Measurements from ENCODE around the gene ADGRL3. TPM values are rescaled to one million over a fixed set of nuclear protein-coding genes. Genes with fewer than 3 reads are reported as not detected.

Gene ADGRL3
- total RNA-seq, 4 donors from 2014 or later, result 2.2 to 10.0 (median 4.6) TPM

GRCh38 chr4:61300266-61300844 lies 100.2 kb downstream of the ADGRL3 start:
- H3K36me3 ChIP-seq, result no peaks in the 10 kb centered on the region
- intact Hi-C loops (cut with DNase I; ENCODE audit: low total_unique reads), result loop anchor here (10.0 kb wide), 1 partner anchor 124 kb away; no protein-coding TSS in a partner anchor
- WGBS, 2 donors (ENCODE audit: low coverage in 1 of 2), result 84% methylated on average over 2 of the region's 2 CpGs; no CpG with 5 or more reads in 1 of the 2 donors
- no peak overlapping the region for H3K4me3 ChIP-seq
- in situ Hi-C loops (cut with MboI; ENCODE audit: low pct_ligation_motif_present in 1 of 4, low pct_unique_long_range_greater_than_20kb in 1 of 4, low sequenced_read_pairs in 3 of 4), result no loop called here
- DNase-seq, result no peak
- no peak for TF ChIP-seq POLR2AphosphoS5 (IDR thresholded peaks at IDR 0.05)
- no peak for TF ChIP-seq POLR2A (IDR thresholded peaks at IDR 0.05)
- TF ChIP-seq CTCF (IDR thresholded peaks at IDR 0.05), result no peak
- no peak for TF ChIP-seq EP300 (IDR thresholded peaks at IDR 0.05; ENCODE audit: low read depth)
- H3K27ac ChIP-seq, result no peak overlapping the region
- H3K27me3 ChIP-seq, result no peaks in the 10 kb centered on the region
- H3K4me1 ChIP-seq, result no peaks in the 10 kb centered on the region
- H3K9me3 ChIP-seq, result no peaks in the 10 kb centered on the region

DNA sequence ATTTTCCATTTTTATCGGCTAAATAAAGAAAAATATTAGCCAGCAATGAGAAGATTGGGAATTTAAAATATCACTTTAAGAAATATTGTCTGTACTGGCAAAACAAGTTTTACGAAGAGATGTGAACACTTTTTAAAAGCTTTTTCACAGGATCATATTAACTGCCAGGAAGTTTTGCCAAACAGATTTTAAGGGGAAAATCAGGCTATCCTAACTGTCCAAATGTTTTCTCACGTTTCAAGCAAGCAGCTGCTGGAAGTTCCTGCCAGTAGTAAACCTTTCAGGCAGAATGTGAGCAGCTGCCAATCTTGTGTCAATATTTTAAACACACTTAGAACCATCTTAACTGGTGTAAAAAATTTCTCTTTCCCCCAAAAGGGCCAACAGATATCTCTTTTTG lies 101.1 kb downstream of the ADGRL3 start:
- H3K4me3 ChIP-seq, result no peak overlapping the region
- no peak for TF ChIP-seq POLR2AphosphoS5 (IDR thresholded peaks at IDR 0.05)
- no peak for TF ChIP-seq CTCF (IDR thresholded peaks at IDR 0.05)
- TF ChIP-seq POLR2A (IDR thresholded peaks at IDR 0.05), result no peak
- no peak for TF ChIP-seq EP300 (IDR thresholded peaks at IDR 0.05; ENCODE audit: low read depth)
- H3K27me3 ChIP-seq, result no peaks in the 10 kb centered on the region
- H3K36me3 ChIP-seq, result no peaks in the 10 kb centered on the region
- in situ Hi-C loops (cut with MboI; ENCODE audit: low pct_ligation_motif_present in 1 of 4, low pct_unique_long_range_greater_than_20kb in 1 of 4, low sequenced_read_pairs in 3 of 4), result no loop called here
- no peaks in the 10 kb centered on the region for H3K4me1 ChIP-seq
- 47 to 53% methylated on average over 3 of the region's 3 CpGs for WGBS, 2 donors (ENCODE audit: low coverage in 1 of 2)
- H3K27ac ChIP-seq, result no peak overlapping the region
- no peaks in the 10 kb centered on the region for H3K9me3 ChIP-seq
- intact Hi-C loops (cut with DNase I; ENCODE audit: low total_unique reads), result loop anchor here (10.0 kb wide), 1 partner anchor 124 kb away; no protein-coding TSS in a partner anchor
- DNase-seq, result no peak

DNA sequence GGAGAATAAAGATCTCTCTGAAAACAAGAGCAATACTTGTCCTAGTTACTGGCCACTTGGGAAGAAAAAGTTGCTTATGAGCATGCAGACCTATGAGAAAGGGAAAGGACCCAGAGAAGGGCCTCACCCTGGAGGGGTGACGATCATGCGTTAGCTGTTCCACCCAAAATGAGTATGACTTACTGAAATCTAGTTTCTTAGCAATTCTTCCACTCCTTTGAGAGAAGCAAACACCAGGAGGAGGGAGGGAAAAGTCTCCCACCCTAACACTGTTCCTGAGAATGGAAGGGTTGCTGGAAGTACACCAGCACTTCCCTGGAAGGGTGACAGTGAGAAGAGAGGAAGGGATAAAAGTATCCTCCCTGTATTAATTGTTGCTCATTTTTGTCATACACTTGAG lies 107.9 kb downstream of the ADGRL3 start:
- no peaks in the 10 kb centered on the region for H3K36me3 ChIP-seq
- H3K4me3 ChIP-seq, result no peak overlapping the region
- DNase-seq, result no peak
- in situ Hi-C loops (cut with MboI; ENCODE audit: low pct_ligation_motif_present in 1 of 4, low pct_unique_long_range_greater_than_20kb in 1 of 4, low sequenced_read_pairs in 3 of 4) (no loop called here), intact Hi-C loops (cut with DNase I; ENCODE audit: low total_unique reads) (loop anchor here (10.0 kb wide), 1 partner anchor 117 kb away; no protein-coding TSS in a partner anchor)
- WGBS, 2 donors (ENCODE audit: low coverage in 1 of 2), result 82 to 90% methylated on average over 2 of the region's 2 CpGs
- H3K27me3 ChIP-seq, result no peaks in the 10 kb centered on the region
- no peak overlapping the region for H3K27ac ChIP-seq
- H3K4me1 ChIP-seq, result no peaks in the 10 kb centered on the region
- H3K9me3 ChIP-seq, result no peaks in the 10 kb centered on the region
- TF ChIP-seq CTCF (IDR thresholded peaks at IDR 0.05), result no peak
- TF ChIP-seq POLR2AphosphoS5 (IDR thresholded peaks at IDR 0.05), result no peak

- no peaks in the 10 kb centered on the region for H3K4me1 ChIP-seq
- no peak overlapping the region for H3K27ac ChIP-seq
- H3K27me3 ChIP-seq, result no peaks in the 10 kb centered on the region
- DNase-seq, result no peak
- H3K4me3 ChIP-seq, result no peak overlapping the region
- intact Hi-C loops (cut with DNase I; ENCODE audit: low total_unique reads) (loop anchor here (10.0 kb wide), 1 partner anchor 115 kb away; no protein-coding TSS in a partner anchor), in situ Hi-C loops (cut with MboI; ENCODE audit: low pct_ligation_motif_present in 1 of 4, low pct_unique_long_range_greater_than_20kb in 1 of 4, low sequenced_read_pairs in 3 of 4) (no loop called here)
- TF ChIP-seq EP300 (IDR thresholded peaks at IDR 0.05; ENCODE audit: low read depth), result no peak
- no peak for TF ChIP-seq POLR2AphosphoS5 (IDR thresholded peaks at IDR 0.05)
- no peak for TF ChIP-seq CTCF (IDR thresholded peaks at IDR 0.05)
- TF ChIP-seq POLR2A (IDR thresholded peaks at IDR 0.05), result no peak
- no peaks in the 10 kb centered on the region for H3K36me3 ChIP-seq
- WGBS, 2 donors (ENCODE audit: low coverage in 1 of 2), result 78 to 89% methylated on average over 1 of the region's 1 CpG
- H3K9me3 ChIP-seq, result no peaks in the 10 kb centered on the region
Measured at GRCh38 chr4:61309616-61310015, 109.5 kb downstream of the ADGRL3 start.

All from transverse colon (tissue), 4 donors.